ENCODE data around the gene FRS2.
A peak's percentile ranks its signal among the peaks of the same experiment; 100 is the strongest.

FRS2 gene

DNA sequence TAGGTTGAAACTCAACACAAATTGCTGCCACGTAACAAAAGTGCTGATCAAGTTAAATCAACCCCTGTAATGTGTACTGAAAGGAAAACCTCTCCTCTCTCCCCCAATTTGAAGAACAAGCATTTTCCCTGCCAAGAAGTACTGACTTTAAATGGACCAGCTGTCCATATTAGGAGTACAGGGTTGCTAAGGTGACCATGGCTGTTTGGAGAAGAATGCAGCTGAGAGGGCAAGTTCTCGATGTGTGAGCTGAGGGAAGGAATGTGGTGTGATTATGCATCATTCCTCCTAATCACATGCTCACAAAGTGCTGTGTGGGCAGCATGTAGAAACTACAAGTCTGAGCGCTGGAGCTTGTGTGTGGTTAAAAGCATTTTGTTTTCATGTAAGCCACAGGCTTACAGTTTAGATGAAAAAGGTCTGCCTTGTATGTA is 64.2 kb downstream of the FRS2 start:
- DNase-seq = peak; percentile 29

DNA sequence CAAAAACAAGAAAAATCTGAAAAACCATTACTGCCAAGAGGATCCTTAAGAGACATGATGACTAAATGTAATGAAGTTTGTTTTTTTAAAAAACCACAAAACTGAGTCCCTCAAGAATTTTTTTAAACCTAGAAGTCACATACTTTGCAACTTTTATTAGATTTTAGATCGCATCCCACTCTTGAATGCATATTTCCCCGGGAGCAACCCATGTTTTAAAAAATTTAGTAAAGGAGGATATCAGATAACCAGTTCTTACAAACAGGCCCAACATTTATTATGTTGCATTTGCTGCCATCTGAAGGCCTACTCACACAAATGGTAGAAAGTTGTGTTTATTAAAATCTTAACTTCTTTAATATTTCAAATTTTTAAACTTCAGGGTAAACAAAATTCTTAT is 70.8 kb downstream of the FRS2 start:
- DNase-seq = no peak

DNA sequence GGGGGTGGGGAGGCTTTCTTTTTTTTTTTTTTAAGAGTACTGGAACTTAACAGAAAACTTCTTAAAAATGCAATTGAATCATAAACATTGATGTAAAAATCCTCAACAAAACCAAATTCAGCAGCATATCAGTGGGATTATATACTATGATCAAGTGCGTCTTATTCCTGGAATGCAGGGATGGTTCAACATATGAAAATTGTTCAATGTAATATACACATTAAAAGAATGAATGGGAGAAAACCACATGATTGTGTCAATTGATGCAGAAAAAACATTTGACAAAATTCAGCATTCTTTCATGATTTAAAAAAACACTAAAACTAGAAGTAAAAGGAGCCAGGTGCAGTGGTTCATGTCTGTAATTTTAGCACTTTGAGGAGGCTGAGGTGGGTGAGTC is 73.9 kb downstream of the FRS2 start:
- DNase-seq = no peak

DNA sequence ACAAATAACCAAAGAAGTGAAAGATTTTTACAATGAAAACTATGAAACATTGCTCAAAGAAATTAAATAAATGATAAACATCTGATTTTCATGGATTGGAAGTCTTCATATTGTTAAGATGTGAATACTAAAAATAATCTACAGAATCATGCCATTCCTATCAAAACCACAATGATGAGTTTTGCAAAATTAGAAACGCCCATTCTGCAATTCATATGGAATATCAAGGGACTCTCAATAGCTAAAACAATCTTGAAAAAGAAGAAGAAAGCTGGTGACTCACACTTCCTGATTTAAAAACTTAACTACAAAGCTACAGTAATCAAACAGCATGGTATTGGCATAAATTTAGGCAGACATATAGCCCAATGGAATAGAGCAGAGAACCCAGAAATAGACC is 74.9 kb downstream of the FRS2 start:
- DNase-seq = no peak

DNA sequence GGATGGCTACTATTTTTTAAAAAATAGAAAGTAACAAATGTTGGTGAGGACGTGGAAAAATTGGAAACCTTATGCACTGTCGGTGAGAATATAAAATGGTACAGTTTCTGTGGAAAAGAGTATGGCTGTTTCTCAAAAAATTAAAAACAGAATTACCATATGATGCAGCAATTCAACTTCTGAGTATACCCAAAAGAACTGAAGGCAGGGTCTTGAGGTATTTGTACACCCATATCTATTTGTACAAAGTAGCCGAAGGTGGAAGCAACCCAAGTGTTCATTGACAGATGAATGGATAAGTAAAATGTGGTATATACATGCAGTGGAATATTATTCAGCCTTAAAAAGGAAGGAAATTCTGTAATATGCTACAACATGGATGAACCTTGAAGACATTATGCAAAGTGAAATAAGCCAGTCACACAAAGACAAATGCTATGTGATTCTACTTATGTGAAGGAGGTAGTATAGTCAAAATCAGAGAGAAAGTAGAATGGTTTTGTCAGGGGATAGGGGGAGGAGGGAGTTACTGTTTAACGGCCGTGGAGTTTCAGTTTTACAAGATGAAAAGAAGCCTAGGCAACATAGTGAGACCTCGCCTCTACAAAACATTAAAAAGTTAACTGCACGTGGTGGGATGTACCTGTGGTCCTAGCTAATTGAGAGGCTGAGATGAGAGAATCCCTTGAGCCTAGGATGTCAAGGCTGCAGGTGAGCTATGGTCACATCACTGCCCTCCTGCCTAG is 76.7 kb downstream of the FRS2 start:
- DNase-seq = no peak

DNA sequence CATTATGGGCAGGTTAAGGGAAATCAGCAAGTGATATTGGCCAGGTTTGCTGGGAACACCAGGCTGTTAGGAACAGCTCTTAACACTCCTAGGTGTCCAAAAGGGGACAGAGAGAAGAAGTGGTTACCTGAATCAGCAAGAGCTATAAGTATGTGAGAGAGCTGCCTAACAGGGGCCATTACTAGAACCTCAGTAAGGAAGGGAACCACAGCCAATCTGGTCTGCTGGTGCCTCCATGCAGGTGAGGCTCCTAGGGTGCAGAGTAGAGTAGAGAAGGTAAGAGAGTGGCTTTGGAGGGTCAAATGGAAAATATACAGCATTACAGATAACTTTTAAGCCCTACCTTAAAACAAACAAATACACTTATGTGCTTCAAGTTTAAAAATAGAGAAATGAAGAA is 78.5 kb downstream of the FRS2 start:
- DNase-seq = no peak

DNA sequence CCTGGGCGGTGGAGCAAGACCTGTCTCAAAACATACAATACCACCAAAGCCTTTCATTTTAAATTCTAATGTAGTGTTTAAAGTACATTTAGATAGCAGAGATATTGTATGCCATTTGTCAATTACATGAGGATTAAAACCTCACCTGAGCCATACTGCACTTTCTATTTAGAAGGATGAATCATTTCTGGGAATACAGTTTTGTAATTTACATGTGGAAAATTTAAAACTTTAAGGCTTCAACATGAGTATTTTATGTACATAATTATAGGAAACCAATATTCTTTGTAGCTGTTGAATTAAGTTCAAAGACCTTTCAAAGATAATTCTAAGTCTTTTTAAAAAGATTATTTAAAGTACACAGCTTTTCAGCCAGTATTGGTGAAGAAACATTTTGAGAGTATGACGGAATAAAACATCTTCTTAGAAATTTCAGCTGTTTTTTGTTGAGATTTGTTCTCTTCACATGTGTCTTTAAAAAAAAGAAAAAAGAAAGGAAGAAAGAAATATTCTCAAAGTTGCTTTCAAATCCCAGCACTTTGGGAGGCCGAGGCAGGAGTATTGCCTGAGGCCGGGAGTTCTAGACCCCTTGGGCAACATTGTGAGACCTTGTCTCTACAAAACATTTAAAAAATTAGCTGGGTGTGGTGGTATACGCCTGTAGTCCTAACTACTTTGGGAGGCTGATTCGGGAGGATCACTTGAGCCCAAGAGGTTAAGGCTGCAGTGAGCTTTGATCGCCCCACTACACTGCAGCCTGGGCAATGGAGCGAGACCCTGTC is 80.6 kb downstream of the FRS2 start:
- DNase-seq = no peak

DNA sequence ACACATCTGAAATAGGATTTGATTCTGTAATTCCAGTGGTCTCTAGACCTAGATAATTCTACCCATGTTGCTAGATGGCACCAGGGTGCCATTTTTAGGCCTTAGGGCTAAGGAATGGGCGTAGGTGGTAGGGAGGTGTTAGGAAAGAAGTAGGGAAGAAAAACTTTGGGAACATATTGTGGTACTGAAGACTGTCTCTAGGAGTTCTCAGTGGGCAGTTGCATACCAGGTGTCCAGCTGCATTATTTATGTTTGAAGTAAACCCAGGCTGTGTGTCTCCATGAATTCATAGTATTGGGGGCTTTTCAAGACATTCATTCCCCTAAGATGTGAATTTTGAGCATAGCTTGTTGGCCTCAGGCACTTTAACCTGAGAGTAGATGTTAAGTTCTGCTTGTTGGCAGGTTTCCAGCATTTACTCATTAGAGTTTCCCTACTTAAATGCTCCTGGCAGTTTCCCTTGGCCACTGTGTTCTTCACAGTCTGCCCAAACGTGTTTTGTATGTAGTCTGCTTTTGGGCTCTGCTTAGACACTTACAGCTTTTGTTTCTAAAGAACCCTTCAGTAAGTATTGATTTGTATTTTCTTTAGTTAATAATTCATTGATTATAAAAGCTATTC is 83.5 kb downstream of the FRS2 start:
- DNase-seq = no peak

DNA sequence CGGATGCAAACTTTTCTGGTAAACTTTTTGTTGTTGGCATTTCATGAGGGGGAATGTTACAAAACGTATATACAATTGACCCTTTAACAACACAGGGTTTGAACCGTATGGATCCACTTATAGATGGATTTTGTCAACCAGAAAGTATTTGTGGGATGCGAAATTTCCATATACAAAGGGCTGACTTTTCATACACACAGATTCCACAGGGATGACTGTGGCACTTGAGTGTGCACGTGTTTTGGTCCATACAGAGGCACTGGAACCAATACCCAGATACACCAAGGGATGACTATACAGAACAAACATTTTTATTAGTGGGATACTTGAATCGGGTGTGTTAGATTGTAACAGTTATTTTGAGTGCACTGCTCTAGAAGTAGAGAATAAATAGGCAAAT is 85.3 kb downstream of the FRS2 start:
- DNase-seq = no peak

DNA sequence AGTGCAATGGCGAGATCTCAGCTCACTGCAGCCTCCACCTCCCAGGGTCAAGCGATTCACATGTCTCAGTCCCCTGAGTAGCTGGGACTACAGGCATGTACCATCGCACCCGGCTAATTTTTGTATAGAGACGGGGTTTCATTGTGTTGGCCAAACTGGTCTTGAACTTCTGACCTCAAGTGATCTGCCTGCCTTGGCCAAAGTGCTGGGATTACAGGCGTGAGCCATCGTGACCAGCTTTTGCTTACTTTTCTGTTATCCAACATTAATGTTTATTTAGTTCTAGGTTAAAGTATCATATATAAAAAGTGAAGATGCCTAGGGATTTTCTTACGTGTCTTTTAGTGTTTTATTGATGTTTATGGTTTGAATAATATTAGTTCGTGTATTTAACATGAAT is 86.2 kb downstream of the FRS2 start:
- DNase-seq = no peak

DNA sequence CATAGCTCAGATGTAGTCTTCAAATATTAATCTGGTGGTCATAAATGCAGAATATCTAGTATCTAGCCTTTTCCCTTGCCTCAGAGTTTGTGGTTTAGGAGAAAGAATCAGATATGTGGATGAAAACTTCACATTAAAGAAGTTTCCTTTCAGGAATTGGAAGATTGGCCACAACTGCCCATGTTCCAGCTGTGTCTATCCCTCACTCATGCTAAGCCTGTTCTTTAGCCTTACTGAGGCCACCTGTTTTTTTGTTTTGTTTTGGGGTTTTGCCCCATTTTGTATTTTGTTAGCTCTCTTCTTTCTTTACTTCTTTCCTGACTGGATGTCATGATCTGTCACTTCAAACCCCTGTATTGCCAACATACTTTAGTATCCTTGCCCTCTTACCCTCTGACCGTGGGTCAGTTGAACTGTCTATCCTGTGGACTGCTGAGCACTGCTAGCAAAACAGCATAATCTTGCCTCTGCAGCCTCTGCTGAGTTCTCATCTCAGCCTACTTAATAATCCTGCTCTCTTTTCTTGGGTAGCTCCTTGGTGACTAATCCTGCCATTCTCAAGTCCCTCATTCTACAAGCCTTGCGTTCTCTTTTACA is 93.1 kb downstream of the FRS2 start:
- DNase-seq = no peak

DNA sequence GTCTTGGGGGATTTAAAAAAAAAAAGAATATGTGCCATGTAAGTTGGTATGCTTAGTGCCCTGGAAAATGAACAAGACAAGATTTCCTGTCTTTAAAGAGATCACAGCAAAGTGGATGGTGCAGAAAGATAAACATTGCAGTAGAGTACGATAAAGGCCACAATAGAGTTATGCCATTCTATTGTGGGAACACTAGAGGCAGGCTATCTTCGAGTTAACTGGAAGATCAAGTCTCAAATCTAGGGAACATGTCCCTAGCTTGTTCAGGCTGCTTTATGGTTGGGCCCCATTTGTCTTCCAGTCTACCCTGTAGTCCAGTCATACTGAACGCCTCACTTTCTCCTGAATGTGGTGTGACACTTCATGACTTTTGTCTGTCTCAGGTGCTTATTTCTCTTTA is 96.4 kb downstream of the FRS2 start:
- DNase-seq = no peak

DNA sequence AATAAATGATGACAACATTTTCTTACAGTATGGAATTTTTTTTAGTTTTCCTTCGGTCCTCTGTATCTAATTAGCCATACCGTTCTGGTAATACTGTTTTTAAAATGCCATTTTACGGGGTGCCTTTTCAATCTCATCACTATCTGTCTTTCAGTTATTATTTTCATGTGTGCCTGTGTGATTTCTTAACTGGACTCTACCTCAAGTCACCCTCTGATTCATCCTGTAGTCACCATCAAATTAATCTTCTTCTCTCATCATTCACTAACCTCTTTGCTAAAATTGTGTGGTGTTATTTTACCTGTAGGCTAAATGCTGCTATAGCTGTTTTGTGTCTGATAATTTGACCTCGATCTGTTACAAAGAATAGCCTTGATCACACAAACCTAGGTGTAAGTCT is 99.0 kb downstream of the FRS2 start:
- DNase-seq = no peak

DNA sequence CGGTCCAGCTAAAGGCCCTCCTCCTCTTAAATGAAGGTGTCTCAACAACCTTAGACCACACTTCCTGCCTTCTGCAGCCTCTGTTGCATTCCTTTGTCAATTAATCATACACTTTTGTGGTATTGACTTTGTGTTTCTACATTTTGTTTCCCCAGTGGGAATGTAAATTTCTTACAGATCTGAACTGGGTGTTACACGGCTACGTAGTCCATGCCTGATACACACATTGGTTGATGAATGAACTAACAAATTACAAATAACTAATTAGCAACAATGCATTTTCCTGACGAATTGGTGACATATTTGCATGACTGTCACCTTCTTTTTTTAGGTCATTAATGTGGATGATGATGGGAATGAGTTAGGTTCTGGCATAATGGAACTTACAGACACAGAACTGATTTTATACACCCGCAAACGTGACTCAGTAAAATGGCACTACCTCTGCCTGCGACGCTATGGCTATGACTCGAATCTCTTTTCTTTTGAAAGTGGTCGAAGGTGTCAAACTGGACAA is 99.9 kb downstream of the FRS2 start:
- no peak for DNase-seq

DNA sequence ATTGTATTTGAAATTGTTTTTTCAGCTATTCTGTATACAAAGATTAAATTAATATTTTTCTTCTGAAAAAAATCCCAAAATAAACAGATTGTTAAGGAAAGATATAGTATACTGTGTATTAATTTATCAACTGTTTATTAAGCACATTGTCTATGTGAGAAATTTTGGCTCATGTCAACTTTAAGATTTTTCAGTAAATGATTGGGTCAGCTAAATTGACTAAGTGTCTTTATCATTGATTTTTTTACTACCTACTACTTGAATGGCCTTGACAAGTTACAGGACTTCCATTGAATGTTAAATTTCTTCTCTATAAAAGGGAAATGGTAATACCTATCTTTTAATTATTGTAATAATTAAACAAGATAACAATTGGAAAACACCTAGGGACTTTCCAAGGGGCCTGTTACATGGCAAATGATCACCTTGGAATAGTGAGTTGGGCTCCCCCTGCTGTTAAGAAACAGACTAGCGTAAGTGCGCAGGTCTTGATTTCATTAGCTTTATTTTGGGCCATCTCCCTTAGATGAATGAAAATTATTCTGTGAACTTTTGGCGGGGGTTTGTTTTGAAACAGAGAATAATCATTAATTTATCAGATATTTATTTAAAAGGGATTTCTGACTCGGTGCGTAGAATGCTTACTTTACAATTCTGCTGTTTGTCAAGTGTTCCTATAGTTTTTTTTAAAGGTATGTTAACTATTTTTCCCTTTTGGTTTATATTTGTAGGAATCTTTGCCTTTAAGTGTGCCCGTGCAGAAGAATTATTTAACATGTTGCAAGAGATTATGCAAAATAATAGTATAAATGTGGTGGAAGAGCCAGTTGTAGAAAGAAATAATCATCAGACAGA is 100.6 kb downstream of the FRS2 start:
- peak; percentile 55 for DNase-seq

DNA sequence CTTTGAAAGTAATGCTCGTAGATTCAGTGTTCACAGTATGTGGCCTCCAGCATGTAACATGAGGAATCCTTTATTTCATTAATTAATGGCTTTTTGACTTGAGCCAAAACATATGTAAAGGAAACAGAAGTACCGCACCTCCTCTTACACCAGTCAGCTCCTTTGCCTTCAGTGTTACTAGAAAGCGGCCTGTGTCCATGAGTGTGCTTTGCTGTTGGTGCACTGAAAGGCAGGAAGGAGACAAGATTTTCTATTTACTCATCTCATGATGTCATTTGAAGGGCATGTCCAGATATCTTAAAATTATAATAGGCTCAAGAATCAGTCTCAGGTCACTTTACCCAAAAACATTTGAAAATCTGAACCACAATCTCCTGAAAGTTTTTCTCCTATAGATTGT is 105.2 kb downstream of the FRS2 start:
- no peak for DNase-seq

DNA sequence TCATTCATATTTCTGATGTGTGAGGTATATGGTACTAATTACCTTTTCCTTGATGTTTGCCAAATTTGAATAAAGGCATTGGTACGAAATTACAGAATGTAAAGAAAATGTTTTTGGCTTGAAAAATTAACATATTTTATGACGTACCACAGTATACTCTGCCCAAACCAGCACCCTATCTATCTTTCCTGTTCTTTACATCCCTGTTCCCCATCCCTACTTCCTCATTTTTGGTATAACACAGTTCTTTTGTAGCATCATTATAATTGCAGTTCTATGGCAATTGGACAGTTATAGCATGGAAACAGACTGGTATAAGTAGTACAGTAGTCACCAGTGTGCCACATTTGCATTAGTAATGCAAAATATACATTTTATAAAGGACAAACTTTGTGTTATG is 108.1 kb downstream of the FRS2 start:
- DNase-seq = no peak

DNA sequence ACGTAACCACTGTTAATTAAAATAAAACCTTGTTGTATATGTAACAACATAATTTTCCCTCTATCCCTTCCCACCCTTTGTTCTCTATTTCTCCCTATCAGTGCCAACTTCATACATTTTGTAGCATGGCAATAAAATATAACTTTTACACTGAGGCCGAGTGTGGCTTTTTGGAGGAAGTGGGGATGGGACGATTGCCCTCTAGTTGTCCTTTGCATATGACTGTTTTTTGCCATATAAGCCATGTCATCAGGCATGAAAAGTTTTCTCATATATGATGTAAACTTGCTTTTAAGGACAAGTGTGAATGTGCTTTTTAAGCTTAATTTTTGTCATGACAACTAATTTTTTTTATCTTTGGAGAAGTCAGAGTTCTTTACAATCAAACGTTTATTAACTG is 108.8 kb downstream of the FRS2 start:
- no peak for DNase-seq

DNA sequence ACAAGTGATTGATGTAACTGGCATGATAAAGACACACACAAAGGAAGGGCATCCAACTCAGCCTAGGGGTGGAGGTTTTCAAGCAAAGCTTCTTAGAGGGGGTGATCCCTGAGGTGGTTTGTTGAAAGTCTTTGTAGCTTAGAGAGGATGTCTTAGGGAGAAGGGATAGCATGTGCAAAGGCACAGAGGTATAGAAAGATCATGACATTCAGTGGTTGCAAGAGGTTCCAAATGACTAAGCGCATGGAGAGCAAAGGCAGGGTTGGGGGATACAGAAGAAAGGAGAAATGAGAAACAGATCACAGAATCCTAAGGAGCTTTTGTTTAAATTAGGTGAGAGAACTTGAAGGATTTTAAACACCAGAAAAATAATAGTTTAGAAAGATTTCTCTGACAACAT is 109.9 kb downstream of the FRS2 start:
- no peak for DNase-seq

DNA sequence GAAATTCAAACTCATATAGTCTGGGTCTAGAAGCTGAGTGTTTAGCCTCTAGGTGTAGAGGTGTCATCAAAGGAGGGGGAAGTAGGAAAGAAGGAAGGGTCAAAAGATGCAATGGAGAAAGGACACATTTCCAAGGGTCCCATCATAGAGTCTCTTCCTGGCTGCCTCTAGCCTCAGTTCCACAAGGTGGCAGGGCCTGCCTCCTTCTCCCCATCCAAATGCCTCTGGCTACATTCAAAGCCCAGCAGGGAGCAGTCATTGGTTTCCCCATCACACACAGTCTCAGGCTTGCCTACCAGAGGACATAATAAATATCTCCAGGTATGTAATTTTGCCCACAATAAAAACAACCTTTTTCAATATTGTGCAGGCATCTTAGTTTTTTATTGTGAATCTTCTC is 113.0 kb downstream of the FRS2 start:
- no peak for DNase-seq

DNA sequence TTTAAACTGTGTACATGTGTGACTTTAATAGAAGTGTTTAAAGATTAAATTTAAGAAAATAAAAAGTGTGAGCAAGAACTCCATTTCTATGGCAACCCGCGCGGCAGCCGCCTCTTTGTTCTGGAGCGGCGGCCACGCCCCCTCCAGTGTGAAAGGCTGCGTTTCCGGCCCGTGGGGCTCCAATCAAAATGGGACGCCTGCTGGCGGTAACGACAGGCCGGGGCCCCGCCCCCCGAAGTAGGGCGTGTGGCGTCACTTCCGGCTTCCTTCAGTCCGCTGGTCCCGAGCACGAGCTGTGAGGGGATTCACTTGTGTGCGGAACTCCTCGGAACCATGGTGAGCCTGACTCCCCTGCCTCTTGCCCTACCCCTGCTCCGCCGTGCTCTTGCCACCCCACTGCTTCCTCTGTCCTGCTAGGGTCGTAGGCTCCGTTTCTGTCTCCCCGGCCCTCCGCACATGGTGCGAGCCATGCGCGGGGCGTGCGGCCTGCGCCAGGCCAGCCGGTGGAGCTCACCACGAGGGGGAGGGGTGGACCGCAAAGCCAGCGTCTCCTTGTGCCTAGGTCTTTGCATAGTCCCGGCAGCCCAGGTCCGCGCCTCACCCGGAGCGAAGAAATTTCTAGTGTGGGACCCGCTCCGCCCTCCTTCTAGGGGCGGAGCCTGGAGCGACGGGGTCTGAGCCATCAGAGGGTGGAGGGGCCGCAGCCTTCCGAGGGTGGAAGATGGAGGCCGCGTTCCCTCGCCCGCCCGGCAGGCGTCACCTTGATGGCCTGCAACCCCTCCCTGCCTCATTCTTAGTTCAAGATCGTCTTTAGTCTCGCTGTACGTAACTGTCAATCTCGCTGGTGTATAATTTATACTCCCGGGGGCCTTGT is 115.2 kb downstream of the FRS2 start, which contains the start of gene CCT2:
Gene CCT2 (plus strand): TSS at position 271 of the 874 bp plus-strand sequence. CDS start 63 bp downstream, at position 334.
- peak; percentile 98 for DNase-seq
